ENCODE measurements around the gene TECTA.

GRCh38 chr11:121221496-121222200 lies 120.6 kb downstream of the TECTA start:
- TF ChIP-seq POLR2A (IDR thresholded peaks at IDR 0.05): no peak
- TF ChIP-seq, protein P1, sequence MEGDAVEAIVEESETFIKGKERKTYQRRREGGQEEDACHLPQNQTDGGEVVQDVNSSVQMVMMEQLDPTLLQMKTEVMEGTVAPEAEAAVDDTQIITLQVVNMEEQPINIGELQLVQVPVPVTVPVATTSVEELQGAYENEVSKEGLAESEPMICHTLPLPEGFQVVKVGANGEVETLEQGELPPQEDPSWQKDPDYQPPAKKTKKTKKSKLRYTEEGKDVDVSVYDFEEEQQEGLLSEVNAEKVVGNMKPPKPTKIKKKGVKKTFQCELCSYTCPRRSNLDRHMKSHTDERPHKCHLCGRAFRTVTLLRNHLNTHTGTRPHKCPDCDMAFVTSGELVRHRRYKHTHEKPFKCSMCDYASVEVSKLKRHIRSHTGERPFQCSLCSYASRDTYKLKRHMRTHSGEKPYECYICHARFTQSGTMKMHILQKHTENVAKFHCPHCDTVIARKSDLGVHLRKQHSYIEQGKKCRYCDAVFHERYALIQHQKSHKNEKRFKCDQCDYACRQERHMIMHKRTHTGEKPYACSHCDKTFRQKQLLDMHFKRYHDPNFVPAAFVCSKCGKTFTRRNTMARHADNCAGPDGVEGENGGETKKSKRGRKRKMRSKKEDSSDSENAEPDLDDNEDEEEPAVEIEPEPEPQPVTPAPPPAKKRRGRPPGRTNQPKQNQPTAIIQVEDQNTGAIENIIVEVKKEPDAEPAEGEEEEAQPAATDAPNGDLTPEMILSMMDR (IDR thresholded peaks at IDR 0.05): no peak
